Left lobe of liver (tissue), 2 donors: ENCODE measurements around the gene TRIM54. TPM values are rescaled to one million over a fixed set of nuclear protein-coding genes. Genes with fewer than 3 reads are reported as not detected.

Source experiments
- ATAC-seq: fragments of 200-7000 bp; cut with Tn5 transposase; one replicate; pipeline ENCODE4 v1.9.1; 2020; ENCODE audit warnings: mild to moderate bottlenecking, moderate library complexity
- DNase-seq: peaks from one replicate; pipeline ENCODE4 v3.0.0-alpha.2; 2020; ENCODE audit warnings: low spot score
- total RNA-seq: library from RNA; stranded (reverse); gene quantifications from one replicate; pipeline ENCODE4 v1.2.1, GENCODE V29; 2021
- donor health status: DM: no; HTN: no; CAD: no; lungs with moderate emphysema.
- donor health status: DM: no; HTN: yes; CAD: no.

The TRIM54 gene, protein sequence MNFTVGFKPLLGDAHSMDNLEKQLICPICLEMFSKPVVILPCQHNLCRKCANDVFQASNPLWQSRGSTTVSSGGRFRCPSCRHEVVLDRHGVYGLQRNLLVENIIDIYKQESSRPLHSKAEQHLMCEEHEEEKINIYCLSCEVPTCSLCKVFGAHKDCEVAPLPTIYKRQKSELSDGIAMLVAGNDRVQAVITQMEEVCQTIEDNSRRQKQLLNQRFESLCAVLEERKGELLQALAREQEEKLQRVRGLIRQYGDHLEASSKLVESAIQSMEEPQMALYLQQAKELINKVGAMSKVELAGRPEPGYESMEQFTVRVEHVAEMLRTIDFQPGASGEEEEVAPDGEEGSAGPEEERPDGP
- not detected for total RNA-seq

GRCh38 chr2:27281855-27282559 lies at the start of gene TRIM54:
Gene TRIM54, plus strand, starts transcription at chr2:27282429. Its CDS starts 303 bp downstream, at chr2:27282732.
- ATAC-seq (no peak), DNase-seq (no peak)

- DNase-seq (no peak), ATAC-seq (no peak)
These were observed 48.9 kb upstream of the TRIM54 start for GRCh38 chr2:27233341-27233740.

DNA sequence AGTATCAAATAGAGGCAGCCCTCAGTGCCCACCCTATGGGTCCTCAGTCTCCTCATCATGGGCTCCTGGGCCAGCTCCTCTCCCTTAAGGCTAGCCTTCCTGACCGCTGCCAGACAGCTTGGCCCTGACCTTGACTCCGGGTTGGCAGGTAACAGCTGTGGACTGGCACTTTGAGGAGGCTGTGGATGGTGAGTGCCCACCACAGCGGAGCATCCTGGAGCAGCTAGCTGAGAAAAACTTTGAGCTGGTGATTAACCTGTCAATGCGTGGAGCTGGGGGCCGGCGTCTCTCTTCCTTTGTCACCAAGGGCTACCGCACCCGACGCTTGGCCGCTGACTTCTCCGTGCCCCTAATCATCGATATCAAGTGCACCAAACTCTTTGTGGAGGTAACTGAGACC lies 46.1 kb upstream of the TRIM54 start:
- no peak for DNase-seq

DNA sequence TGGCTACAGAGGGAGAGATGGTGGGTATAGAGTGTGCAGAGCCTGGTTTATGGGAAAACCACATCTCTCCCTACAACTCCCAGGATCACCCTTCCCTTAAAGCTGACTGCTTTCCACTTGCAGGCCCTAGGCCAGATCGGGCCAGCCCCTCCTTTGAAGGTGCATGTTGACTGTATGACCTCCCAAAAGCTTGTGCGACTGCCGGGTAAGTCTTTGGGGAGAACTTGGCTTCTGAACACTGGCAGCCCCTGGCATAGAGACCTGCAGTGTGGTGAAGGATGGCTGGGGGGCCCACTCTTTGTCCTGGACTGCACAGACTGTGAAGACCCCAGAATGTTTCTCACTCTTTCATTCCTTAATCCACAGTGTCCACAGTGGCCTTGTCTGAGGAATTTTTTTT lies 45.6 kb upstream of the TRIM54 start:
- no peak for DNase-seq
- ATAC-seq: no peak

More for the DNA sequence above, 46.1 kb upstream of the TRIM54 start:
- no peak for ATAC-seq

- DNase-seq: no peak
- no peak for ATAC-seq
These were observed 44.8 kb upstream of the TRIM54 start for GRCh38 chr2:27237341-27237945.

- no peak for DNase-seq
- ATAC-seq: no peak
These were observed 43.3 kb upstream of the TRIM54 start for GRCh38 chr2:27238976-27239375.

- ATAC-seq: no peak
- DNase-seq: no peak
These were observed 41.8 kb upstream of the TRIM54 start for GRCh38 chr2:27240406-27240805.

DNA sequence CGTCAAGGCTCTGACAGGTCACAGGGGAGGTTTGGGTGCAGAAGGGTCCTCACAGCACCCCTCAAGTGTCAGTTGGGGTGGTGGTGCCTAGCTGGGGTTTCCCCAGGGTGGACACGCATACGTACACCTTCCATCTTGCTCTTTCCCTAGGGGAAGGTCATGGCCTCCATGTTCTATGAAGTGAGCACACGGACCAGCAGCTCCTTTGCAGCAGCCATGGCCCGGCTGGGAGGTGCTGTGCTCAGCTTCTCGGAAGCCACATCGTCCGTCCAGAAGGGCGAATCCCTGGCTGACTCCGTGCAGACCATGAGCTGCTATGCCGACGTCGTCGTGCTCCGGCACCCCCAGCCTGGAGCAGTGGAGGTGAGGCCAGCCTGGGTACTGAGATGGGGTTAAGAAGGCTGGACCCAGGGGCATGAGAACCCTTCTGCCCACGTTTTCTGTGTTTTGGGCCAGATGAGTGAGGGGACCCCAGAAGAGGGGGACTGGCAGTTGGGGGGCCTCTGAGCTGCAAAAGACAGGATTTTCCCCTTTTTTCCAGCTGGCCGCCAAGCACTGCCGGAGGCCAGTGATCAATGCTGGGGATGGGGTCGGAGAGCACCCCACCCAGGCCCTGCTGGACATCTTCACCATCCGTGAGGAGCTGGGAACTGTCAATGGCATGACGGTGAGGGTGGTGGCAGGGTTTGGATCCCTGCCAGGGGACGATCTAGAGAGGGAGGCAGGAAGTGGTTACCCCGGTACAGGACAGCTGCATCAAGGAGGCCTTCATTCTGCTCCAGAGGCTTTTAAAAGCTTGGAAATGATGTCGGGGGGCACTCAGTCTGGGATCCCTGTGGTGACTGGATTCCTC lies 40.2 kb upstream of the TRIM54 start:
- ATAC-seq (no peak), DNase-seq (no peak)

DNA sequence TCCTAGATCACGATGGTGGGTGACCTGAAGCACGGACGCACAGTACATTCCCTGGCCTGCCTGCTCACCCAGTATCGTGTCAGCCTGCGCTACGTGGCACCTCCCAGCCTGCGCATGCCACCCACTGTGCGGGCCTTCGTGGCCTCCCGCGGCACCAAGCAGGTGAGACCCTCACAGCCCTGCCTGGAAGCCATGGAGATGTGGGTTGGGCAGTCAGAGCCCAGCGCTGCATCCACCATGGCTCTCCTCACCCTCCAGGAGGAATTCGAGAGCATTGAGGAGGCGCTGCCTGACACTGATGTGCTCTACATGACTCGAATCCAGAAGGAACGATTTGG lies 39.6 kb upstream of the TRIM54 start:
- DNase-seq: no peak

DNA sequence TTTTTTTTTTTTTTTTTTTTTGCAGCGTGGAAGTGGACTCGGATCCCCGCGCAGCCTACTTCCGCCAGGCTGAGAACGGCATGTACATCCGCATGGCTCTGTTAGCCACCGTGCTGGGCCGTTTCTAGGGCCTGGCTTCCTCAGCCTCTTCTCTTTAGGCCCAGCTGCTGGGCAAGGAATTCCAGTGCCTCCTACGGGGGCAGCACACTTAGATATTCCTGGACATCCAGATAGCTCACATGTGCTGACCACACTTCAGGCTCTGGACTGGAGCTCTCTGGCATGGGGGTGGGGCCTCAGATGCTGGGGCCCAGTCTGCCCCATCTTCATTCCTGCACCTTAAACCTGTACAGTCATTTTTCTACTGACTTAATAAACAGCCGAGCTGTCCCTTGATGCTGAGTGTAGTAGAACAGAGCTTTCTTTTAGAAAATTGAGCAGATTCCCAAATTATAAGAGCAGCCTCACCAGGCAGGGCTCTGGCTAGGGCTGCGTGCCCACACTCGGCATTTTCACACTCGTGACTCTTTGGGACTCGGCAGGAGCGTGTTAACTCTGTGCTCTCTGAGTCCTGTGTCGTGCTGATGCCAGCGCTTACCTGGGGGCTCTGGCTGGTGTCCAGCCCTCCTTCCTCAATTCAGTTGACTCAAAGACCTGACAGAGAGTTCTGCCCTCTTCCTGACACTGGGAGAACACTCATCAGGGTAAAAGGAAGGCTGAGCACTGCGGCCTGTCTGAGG lies 38.7 kb upstream of the TRIM54 start:
- no peak for ATAC-seq
- DNase-seq: no peak

More for the DNA sequence above, 39.6 kb upstream of the TRIM54 start:
- ATAC-seq: no peak

- ATAC-seq (no peak), DNase-seq (no peak)
These were observed 37.1 kb upstream of the TRIM54 start for GRCh38 chr2:27245116-27245515.

DNA sequence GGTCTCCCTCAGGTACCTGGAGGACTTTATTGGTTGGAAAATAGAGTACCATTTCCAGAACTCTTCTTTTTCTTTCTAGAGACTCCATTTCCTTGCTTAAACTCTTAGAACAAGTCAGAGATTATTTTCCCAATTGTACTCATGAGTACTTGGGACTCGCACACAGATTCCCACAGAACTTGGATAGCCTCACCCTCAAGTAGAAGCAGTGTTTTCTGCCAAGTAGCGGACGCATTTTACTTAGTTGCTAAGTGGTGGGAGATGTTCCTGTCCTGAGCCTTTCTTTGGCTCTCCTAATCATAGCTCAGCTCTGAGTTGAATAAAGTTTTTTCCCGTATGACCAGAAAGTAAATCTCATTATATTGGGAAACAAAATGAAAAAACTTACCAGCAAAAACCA lies 36.6 kb upstream of the TRIM54 start:
- DNase-seq (no peak), ATAC-seq (no peak)

GRCh38 chr2:27247893-27248292 lies 34.3 kb upstream of the TRIM54 start:
- no peak for DNase-seq
- ATAC-seq: no peak

GRCh38 chr2:27249159-27249890 lies 32.9 kb upstream of the TRIM54 start:
- no peak for DNase-seq
- no peak for ATAC-seq

GRCh38 chr2:27249891-27250651 lies 32.2 kb upstream of the TRIM54 start:
- ATAC-seq: peak; percentile 90
- DNase-seq: peak; percentile 53

- DNase-seq: no peak
- no peak for ATAC-seq
These were observed 31.4 kb upstream of the TRIM54 start for GRCh38 chr2:27250652-27251379.

GRCh38 chr2:27251766-27252165 lies 30.5 kb upstream of the TRIM54 start:
- ATAC-seq: no peak
- DNase-seq: no peak

DNA sequence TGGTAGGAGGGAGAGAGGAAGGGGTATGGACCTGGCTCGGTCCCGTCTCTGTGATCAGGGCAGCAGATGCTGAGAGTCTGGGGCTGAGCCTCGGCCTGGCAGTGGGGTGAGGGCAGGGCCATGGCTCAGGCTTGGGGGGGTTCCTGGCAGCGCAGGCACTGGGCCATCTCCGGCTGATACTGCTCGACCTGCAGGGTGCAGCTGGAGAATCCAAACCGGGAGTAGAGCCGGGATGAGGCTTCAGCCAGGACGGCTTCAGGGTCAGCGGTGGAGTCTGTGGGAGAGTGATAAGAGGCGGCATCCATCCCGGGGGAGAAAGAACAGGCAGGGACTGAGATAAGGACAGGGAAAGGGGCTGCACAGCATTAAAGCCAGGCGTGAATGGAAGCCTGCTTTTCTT lies 27.0 kb upstream of the TRIM54 start:
- DNase-seq (no peak), ATAC-seq (no peak)
